GM19238 (cell line): Measurements from ENCODE around the gene OSBPL3.

Experiments used
- DNase-seq: peaks from one replicate; pipeline ENCODE4 v3.0.0; 2011; ENCODE audit warnings: low spot score; ENCODE audit not compliant: insufficient read length

Gene OSBPL3

GRCh38 chr7:24763303-24763901 is 216.6 kb downstream of the OSBPL3 start:
- DNase-seq = no peak

- DNase-seq = no peak
Observed at GRCh38 chr7:24762771-24763170, 217.2 kb downstream of the OSBPL3 start.

GRCh38 chr7:24760968-24761367 is 219.0 kb downstream of the OSBPL3 start:
- no peak for DNase-seq

GRCh38 chr7:24757353-24758275 is 222.4 kb downstream of the OSBPL3 start, which contains the start of gene GSDME:
GSDME (minus strand) TSS chr7:24757464; CDS start chr7:24749774, 7,690 bp downstream.
- DNase-seq = peak; percentile 53

- DNase-seq = peak; percentile 38
Observed at GRCh38 chr7:24756545-24757352, 223.2 kb downstream of the OSBPL3 start.

GRCh38 chr7:24755541-24756407 is 224.2 kb downstream of the OSBPL3 start:
- peak; percentile 17 for DNase-seq

- DNase-seq = no peak
Observed at GRCh38 chr7:24754906-24755506, 225.0 kb downstream of the OSBPL3 start.

- no peak for DNase-seq
Observed at GRCh38 chr7:24752073-24752800, 227.7 kb downstream of the OSBPL3 start.

GRCh38 chr7:24751484-24751883 is 228.5 kb downstream of the OSBPL3 start:
- DNase-seq = no peak

GRCh38 chr7:24750441-24751055 is 229.4 kb downstream of the OSBPL3 start:
- no peak for DNase-seq

- DNase-seq = no peak
Observed at GRCh38 chr7:24748521-24748920, 231.5 kb downstream of the OSBPL3 start.
